ENCODE results near the gene RENBP.

Gene RENBP

DNA sequence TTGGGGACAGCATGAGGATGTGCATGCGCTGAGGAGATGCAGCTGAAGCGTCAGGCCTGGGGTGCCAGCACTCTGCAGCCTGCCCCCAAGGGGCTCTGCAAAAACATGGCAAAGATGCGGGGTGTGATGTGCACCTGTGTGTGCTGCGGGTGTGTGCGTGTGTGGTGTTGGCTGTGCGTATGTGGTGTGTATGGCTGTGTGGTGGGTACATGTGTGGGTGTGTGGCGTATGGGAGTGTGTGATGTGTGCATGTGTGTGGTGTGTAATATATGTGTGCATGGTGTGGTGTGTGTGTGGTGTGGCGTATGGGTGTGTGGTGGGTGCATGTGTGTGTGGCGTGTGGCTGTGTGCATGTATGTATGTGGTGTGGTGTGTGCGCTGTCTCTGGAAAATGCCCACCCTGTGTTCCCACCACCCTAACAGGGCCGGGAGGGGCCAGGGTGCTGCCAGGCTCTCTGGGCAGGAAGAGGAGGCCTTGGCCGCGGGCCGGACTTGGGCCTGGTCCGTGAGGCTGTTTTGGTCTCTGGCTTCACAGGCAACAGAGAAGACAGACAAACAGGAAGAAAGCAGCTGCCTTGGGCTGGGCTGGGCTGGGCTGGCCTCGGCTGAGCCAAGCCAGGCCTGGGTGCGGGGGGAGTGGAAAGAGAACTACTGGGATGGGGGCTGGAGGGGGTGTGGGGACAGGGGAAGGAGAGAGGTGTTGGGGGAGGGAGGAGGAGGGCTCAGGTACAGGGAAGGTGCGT lies 41.0 kb downstream of the RENBP start:
- DNase-seq (ENCODE audit: extremely low read depth in 1 of 2, low read depth in 1 of 2): no peak

DNA sequence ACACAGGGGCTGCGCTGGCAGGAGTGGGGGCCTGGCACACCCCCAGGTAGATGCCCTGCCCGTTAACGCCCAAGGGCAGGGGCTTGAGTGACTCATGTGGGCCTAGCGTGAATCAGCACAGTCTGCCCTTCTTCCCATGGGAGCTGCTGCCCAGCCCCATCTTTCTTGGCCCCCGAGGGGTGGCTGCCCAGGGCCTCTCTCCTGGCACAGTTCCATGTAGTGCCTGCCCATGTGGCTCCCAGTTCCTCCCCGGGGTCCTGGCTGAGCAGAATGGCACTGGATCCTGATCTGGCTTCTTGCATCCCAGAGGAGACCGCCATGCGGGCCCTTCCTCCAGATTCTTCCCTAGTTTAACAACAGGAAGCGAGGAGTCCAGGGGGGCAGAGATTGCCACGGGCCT lies 42.1 kb downstream of the RENBP start:
- no peak for DNase-seq (ENCODE audit: extremely low read depth in 1 of 2, low read depth in 1 of 2)

DNA sequence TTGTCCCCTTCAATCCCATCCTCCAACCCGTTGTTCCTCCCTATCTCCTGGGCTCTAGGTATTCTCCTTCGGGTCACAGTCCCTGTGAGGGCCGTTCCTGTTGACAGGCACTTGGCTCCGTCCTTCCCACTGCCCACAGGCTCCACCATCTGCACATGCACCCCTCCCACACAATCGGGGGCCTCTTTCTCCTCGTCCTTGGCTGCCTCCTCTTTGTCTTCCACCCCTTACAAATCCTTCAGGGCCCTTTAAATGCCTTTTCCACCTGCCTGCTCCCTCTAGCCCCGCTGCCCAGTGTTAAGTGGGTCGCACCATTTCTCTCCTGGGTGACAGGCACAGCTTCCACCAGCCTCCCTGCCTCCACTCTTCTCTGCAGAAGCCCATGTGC lies 42.7 kb downstream of the RENBP start:
- DNase-seq (ENCODE audit: extremely low read depth in 1 of 2, low read depth in 1 of 2): no peak

- no peak for DNase-seq (ENCODE audit: extremely low read depth in 1 of 2, low read depth in 1 of 2)
These were observed 43.4 kb downstream of the RENBP start for GRCh38 chrX:153900831-153901752.

DNA sequence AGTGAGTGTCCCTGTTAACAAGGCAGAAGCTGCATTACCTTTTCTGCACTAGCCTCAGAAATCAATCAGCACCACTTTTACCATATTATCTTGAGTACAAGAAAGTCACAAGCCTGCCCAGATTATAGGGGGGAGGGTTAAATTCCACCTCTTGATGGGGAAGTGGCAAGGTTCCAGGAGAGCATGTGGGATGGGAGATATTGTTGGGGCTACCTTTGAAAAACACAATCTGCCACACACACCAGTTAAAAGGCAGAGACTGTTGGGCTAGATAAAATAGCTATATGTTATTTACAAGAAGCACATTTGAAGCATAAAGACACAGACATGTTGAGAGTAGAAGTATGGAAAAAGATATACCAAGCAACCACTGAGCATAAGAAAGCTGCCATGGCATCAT lies 46.5 kb downstream of the RENBP start:
- DNase-seq (ENCODE audit: extremely low read depth in 1 of 2, low read depth in 1 of 2): no peak

GRCh38 chrX:153889123-153889522 lies 55.3 kb downstream of the RENBP start:
- no peak for DNase-seq (ENCODE audit: extremely low read depth in 1 of 2, low read depth in 1 of 2)

GRCh38 chrX:153888344-153888743 lies 56.1 kb downstream of the RENBP start:
- DNase-seq (ENCODE audit: extremely low read depth in 1 of 2, low read depth in 1 of 2): no peak

GRCh38 chrX:153887385-153887784 lies 57.1 kb downstream of the RENBP start:
- DNase-seq (ENCODE audit: extremely low read depth in 1 of 2, low read depth in 1 of 2): no peak

GRCh38 chrX:153886915-153887314 lies 57.5 kb downstream of the RENBP start:
- DNase-seq (ENCODE audit: extremely low read depth in 1 of 2, low read depth in 1 of 2): no peak

GRCh38 chrX:153885968-153886903 lies 58.2 kb downstream of the RENBP start, which contains the start of gene L1CAM:
L1CAM (minus strand) TSS chrX:153886173; CDS start chrX:153875836, 10,337 bp downstream.
- no peak for DNase-seq (ENCODE audit: extremely low read depth in 1 of 2, low read depth in 1 of 2)
